SK-N-SH (cell line): ENCODE measurements around the gene CPM. TPM values are rescaled to one million over a fixed set of nuclear protein-coding genes. Genes with fewer than 3 reads are reported as not detected.

ENCODE experiments used
- CTCF ChIA-PET: fragments of 300-600, 350-600 bp; formaldehyde crosslinking; extraction: SDS; loops from one replicate; lab custom pipeline; 2021; lab: Yijun Ruan, JAX
- POLR2A ChIA-PET: fragments of 350-600 bp; sonication (Branson Sonifier 250); formaldehyde crosslinking; extraction: SDS; loops from one replicate; lab custom pipeline; 2020; ENCODE audit warnings: antibody characterized with exemption, inconsistent platforms; lab: Yijun Ruan, JAX
- DNase-seq: peaks from one replicate; pipeline ENCODE4 v3.0.0; 2012
- H2AFZ ChIP-seq: fragments of 200-600 bp; sonication (generic); 2 replicates; pipeline ENCODE4 v1.8.1; 2016; ENCODE audit warnings: antibody characterized with exemption, mild to moderate bottlenecking, low read depth
- H3F3A ChIP-seq: fragments of 200-600 bp; sonication (generic); replicated peaks from 2 replicates; pipeline ENCODE3; 2016; ENCODE audit warnings: antibody characterized with exemption, mild to moderate bottlenecking; ENCODE audit not compliant: insufficient read depth
- H3K27ac ChIP-seq, 2 experiments: fragments of 200-500 bp in 1 of 2; fragments of 200-600 bp in 1 of 2; sonication (Bioruptor generic) in 1 of 2; sonication (generic), shearing (Covaris generic) in 1 of 2; 2 replicates each; pipeline versions ENCODE4 v1.5.1 to v1.6.1; 2014 to 2016; ENCODE audit warnings: low read depth in 2 of 2, inconsistent platforms in 1 of 2, low read length in 1 of 2, mild to moderate bottlenecking in 1 of 2, mixed read lengths in 1 of 2
- H3K27me3 ChIP-seq: fragments of 200-600 bp; sonication (generic), shearing (Covaris generic); 2 replicates; pipeline ENCODE4 v1.6.1; 2016; ENCODE audit warnings: mixed run types; ENCODE audit not compliant: insufficient read depth
- H3K36me3 ChIP-seq, 2 experiments: fragments of 200-500 bp in 1 of 2; fragments of 200-600 bp in 1 of 2; sonication (Bioruptor generic) in 1 of 2; sonication (generic) in 1 of 2; replicated peaks in 1 of 2; 2 replicates each; pipeline versions ENCODE3 to v1.5.1; 2014 to 2016; ENCODE audit warnings: low read length in 1 of 2, mild to moderate bottlenecking in 1 of 2; ENCODE audit not compliant: insufficient read depth in 2 of 2, control insufficient read depth in 1 of 2
- H3K4me1 ChIP-seq, 2 experiments: fragments of 200-500 bp in 1 of 2; fragments of 200-600 bp in 1 of 2; sonication (Bioruptor generic) in 1 of 2; sonication (generic), shearing (Covaris generic) in 1 of 2; 2 replicates each; pipeline versions ENCODE4 v1.5.1 to v1.6.1; 2014 to 2016; ENCODE audit warnings: low read depth in 1 of 2, low read length in 1 of 2, mixed run types in 1 of 2; ENCODE audit not compliant: insufficient read depth in 2 of 2, control insufficient read depth in 1 of 2
- H3K4me2 ChIP-seq: fragments of 200-600 bp; sonication (generic), shearing (Covaris generic); 2 replicates; pipeline ENCODE4 v1.6.1; 2017; ENCODE audit warnings: mixed run types
- H3K4me3 ChIP-seq, 2 experiments: fragments of 200-500 bp in 1 of 2; fragments of 200-600 bp in 1 of 2; sonication (Bioruptor generic) in 1 of 2; sonication (generic), shearing (Covaris generic) in 1 of 2; 2 replicates each; pipeline versions ENCODE4 v1.5.1 to v1.8.1; 2014 to 2016; ENCODE audit warnings: low read depth in 2 of 2, inconsistent platforms in 1 of 2, low read length in 1 of 2, mild to moderate bottlenecking in 1 of 2, mixed read lengths in 1 of 2, moderate library complexity in 1 of 2
- H3K79me2 ChIP-seq: fragments of 200-600 bp; sonication (generic); 2 replicates; pipeline ENCODE4 v1.8.1; 2017; ENCODE audit warnings: mild to moderate bottlenecking; ENCODE audit not compliant: insufficient read depth
- H3K9ac ChIP-seq: fragments of 200-600 bp; sonication (generic); 2 replicates; pipeline ENCODE4 v1.6.1; 2017; ENCODE audit warnings: mixed run types
- H3K9me2 ChIP-seq: fragments of 200-600 bp; sonication (generic); 2 replicates; pipeline ENCODE4 v1.6.1; 2017; ENCODE audit warnings: mixed run types
- H3K9me3 ChIP-seq: fragments of 200-600 bp; sonication (generic); 2 replicates; pipeline ENCODE4 v1.6.1; 2017; ENCODE audit warnings: mixed run types, mild to moderate bottlenecking, moderate library complexity
- H4K20me1 ChIP-seq: fragments of 200-600 bp; sonication (generic); 2 replicates; pipeline ENCODE4 v1.6.1; 2017; ENCODE audit warnings: mild to moderate bottlenecking, mixed run types; ENCODE audit not compliant: insufficient read depth
- CHD2 ChIP-seq: fragments of 150-350 bp; IDR thresholded peaks from 2 replicates; pipeline ENCODE4 v1.6.1; 2018; ENCODE audit warnings: low read length; ENCODE audit not compliant: partially characterized antibody
- CTCF ChIP-seq: fragments of 200-600 bp; sonication (generic); IDR thresholded peaks from 2 replicates; pipeline ENCODE4 v1.6.1; 2017; ENCODE audit warnings: antibody characterized with exemption, mild to moderate bottlenecking, moderate library complexity
- ELF1 ChIP-seq: IDR thresholded peaks from 2 replicates; pipeline ENCODE4 v1.4.0; 2012
- EZH2phosphoT487 ChIP-seq: fragments of 200-600 bp; sonication (generic); IDR thresholded peaks from 2 replicates; pipeline ENCODE4 v1.6.1; 2017; ENCODE audit warnings: low read depth, mixed run types, mild to moderate bottlenecking, antibody characterized with exemption, moderate library complexity, borderline replicate concordance
- FOSL2 ChIP-seq: IDR thresholded peaks from 2 replicates; pipeline ENCODE4 v1.4.0; 2012; ENCODE audit warnings: low read depth, mild to moderate bottlenecking, moderate library complexity, borderline replicate concordance
- FOXJ3 ChIP-seq: sonication (generic); formaldehyde crosslinking; IDR thresholded peaks from 2 replicates; pipeline ENCODE4 v1.5.1; 2020; ENCODE audit warnings: mild to moderate bottlenecking, missing genetic modification reagents
- GABPA ChIP-seq: IDR thresholded peaks from 2 replicates; pipeline ENCODE4 v1.4.0; 2012; ENCODE audit warnings: low read depth, mild to moderate bottlenecking
- GATA2 ChIP-seq: sonication (generic); formaldehyde crosslinking; IDR thresholded peaks from 2 replicates; pipeline ENCODE4 v1.5.0; 2020; ENCODE audit warnings: mild to moderate bottlenecking, missing genetic modification reagents
- JUND ChIP-seq: IDR thresholded peaks from 2 replicates; pipeline ENCODE4 v1.4.0; 2012
- POLR2AphosphoS5 ChIP-seq: IDR thresholded peaks from 2 replicates; pipeline ENCODE4 v1.6.1; 2012; ENCODE audit warnings: low read depth, low read length
- RAD21 ChIP-seq: IDR thresholded peaks from 2 replicates; pipeline ENCODE4 v1.6.1; 2012; ENCODE audit warnings: mild to moderate bottlenecking, low read length
- REST ChIP-seq: IDR thresholded peaks from 2 replicates; pipeline ENCODE4 v1.6.1; 2012; ENCODE audit warnings: mild to moderate bottlenecking, low read depth, low read length, moderate library complexity
- RFX5 ChIP-seq: IDR thresholded peaks from 2 replicates; pipeline ENCODE4 v1.6.1; 2012; ENCODE audit warnings: mild to moderate bottlenecking, improper control_type of control experiment, low read length
- SMC3 ChIP-seq: IDR thresholded peaks from 2 replicates; pipeline ENCODE4 v1.6.1; 2012; ENCODE audit warnings: low read depth, low read length, improper control_type of control experiment
- USF1 ChIP-seq: IDR thresholded peaks from 2 replicates; pipeline ENCODE4 v1.4.0; 2012; ENCODE audit warnings: low read depth, borderline replicate concordance
- whole genome bisulfite sequencing: methylation state at CpG from one replicate; pipeline ENCODE4 v1.1.6; 2017; ENCODE audit warnings: low lambda C conversion rate; 5-methylcytosine and 5-hydroxymethylcytosine counted together
- polyA plus RNA-seq, 3 experiments: library from polyadenylated mRNA; depleted of rRNA; stranded (reverse); fragments of >200 nt; gene quantifications; 2 replicates each; pipeline ENCODE4 v1.2.3, GENCODE V29; 2012
- TF ChIP-seq, protein P1 (sequence below): IDR thresholded peaks from 2 replicates; pipeline ENCODE4 v1.4.0; 2012; ENCODE audit warnings: low read depth
- TF ChIP-seq, protein P2 (sequence below): fragments of 150-350 bp; IDR thresholded peaks from 2 replicates; pipeline ENCODE4 v1.6.1; 2017; ENCODE audit warnings: antibody characterized with exemption, low read length, low read depth, borderline replicate concordance

The CPM gene
- polyA plus RNA-seq, 1 of the 3 experiments (the other 2 are of a cell fraction): 10.8 TPM

DNA sequence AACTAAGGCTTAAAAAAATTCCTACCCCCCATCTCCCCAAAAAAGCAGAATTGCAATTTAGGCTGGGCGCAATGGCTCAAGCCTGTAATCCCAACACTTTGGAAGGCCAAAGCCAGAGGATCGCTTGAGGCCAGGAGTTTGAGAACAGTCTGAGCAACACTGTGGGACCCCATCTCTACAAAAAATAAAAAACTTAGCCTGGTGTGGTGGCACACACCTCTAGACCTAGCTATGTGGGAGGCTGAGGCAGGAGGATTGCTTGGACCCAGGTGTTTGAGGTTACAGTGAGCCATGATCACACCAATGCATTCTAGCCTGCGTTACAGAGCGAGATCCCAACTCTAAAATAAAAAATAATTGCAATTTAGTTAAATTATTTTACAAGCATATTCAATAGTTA is 54.1 kb downstream of the CPM start:
- H3K9me3 ChIP-seq: no peaks in the 10 kb centered on the region
- H3K79me2 ChIP-seq: no peaks in the 10 kb centered on the region
- H3K9me2 ChIP-seq: no peaks in the 10 kb centered on the region
- H3K9ac ChIP-seq: no peak overlapping the region
- no peaks in the 10 kb centered on the region for H3K27me3 ChIP-seq
- no peak for DNase-seq
- no peaks in the 10 kb centered on the region for H4K20me1 ChIP-seq
- ChIA-PET CTCF (no interaction called here), POLR2A (no interaction called here)
- no peaks in the 10 kb centered on the region for H3K4me1 ChIP-seq
- no peak overlapping the region for H3K27ac ChIP-seq
- H3K4me2 ChIP-seq: no peak overlapping the region
- 84% methylated on average over 4 of the region's 4 CpGs for WGBS
- no peaks in the 10 kb centered on the region for H3F3A ChIP-seq
- no peak overlapping the region for H2AFZ ChIP-seq
- TF ChIP-seq, protein P1, sequence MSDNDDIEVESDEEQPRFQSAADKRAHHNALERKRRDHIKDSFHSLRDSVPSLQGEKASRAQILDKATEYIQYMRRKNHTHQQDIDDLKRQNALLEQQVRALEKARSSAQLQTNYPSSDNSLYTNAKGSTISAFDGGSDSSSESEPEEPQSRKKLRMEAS: no peak
- TF ChIP-seq SMC3 (no peak), USF1 (no peak), REST (no peak), EZH2phosphoT487 (no peak), FOXJ3 (CRISPR knock-in tag) (no peak), CHD2 (no peak), POLR2AphosphoS5 (no peak), JUND (no peak), CTCF (no peak), ELF1 (no peak), RAD21 (no peak), FOSL2 (no peak), GABPA (no peak), GATA2 (CRISPR knock-in tag) (no peak), RFX5 (no peak)
- TF ChIP-seq, protein P2, sequence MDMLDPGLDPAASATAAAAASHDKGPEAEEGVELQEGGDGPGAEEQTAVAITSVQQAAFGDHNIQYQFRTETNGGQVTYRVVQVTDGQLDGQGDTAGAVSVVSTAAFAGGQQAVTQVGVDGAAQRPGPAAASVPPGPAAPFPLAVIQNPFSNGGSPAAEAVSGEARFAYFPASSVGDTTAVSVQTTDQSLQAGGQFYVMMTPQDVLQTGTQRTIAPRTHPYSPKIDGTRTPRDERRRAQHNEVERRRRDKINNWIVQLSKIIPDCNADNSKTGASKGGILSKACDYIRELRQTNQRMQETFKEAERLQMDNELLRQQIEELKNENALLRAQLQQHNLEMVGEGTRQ: no peak
- no peak overlapping the region for H3K4me3 ChIP-seq
- no peaks in the 10 kb centered on the region for H3K36me3 ChIP-seq
